H9 (cell line): ENCODE measurements around the gene PCDHA1. TPM values are rescaled to one million over a fixed set of nuclear protein-coding genes. Genes with fewer than 3 reads are reported as not detected.

ENCODE experiments used
- DNase-seq: peaks from one replicate; pipeline ENCODE4 v3.0.0-alpha.2; 2017
- H2AFZ ChIP-seq: one replicate; pipeline ENCODE4 v1.6.1; 2013; ENCODE audit warnings: mild to moderate bottlenecking, low read length, control low read depth, moderate library complexity
- H2AK5ac ChIP-seq: 2 replicates; pipeline ENCODE4 v1.6.1; 2013; ENCODE audit warnings: low read length, control low read depth, mixed read lengths; ENCODE audit not compliant: insufficient read length
- H2BK120ac ChIP-seq: one replicate; pipeline ENCODE4 v1.6.1; 2013; ENCODE audit warnings: low read depth, mild to moderate bottlenecking, low read length, control low read depth, inconsistent platforms; ENCODE audit not compliant: poor library complexity, severe bottlenecking
- H2BK12ac ChIP-seq: 2 replicates; pipeline ENCODE4 v1.6.1; 2013; ENCODE audit warnings: low read length, control low read depth, mixed read lengths, low read depth; ENCODE audit not compliant: insufficient read length
- H2BK15ac ChIP-seq: 2 replicates; pipeline ENCODE4 v1.6.1; 2013; ENCODE audit warnings: low read depth, low read length, control low read depth
- H2BK20ac ChIP-seq: one replicate; pipeline ENCODE4 v1.6.1; 2013; ENCODE audit warnings: low read depth, mild to moderate bottlenecking, low read length, control low read depth, inconsistent platforms; ENCODE audit not compliant: poor library complexity, severe bottlenecking
- H2BK5ac ChIP-seq: 2 replicates; pipeline ENCODE4 v1.6.1; 2013; ENCODE audit warnings: low read length, control low read depth, mixed read lengths; ENCODE audit not compliant: insufficient read length
- H3K14ac ChIP-seq: 2 replicates; pipeline ENCODE4 v1.6.1; 2013; ENCODE audit warnings: low read length, control low read depth; ENCODE audit not compliant: insufficient read depth
- H3K18ac ChIP-seq: 2 replicates; pipeline ENCODE4 v1.6.1; 2013; ENCODE audit warnings: low read depth, mild to moderate bottlenecking, mixed read lengths, low read length, control low read depth; ENCODE audit not compliant: insufficient read length
- H3K23ac ChIP-seq: 2 replicates; pipeline ENCODE4 v1.6.1; 2013; ENCODE audit warnings: low read length, control low read depth, mixed read lengths, low read depth; ENCODE audit not compliant: insufficient read length
- H3K23me2 ChIP-seq: 2 replicates; pipeline ENCODE4 v1.6.1; 2013; ENCODE audit warnings: low read depth, mild to moderate bottlenecking, mixed read lengths, low read length, control low read depth; ENCODE audit not compliant: insufficient read length, poor library complexity, severe bottlenecking
- H3K27ac ChIP-seq: 2 replicates; pipeline ENCODE4 v1.5.1; 2013; ENCODE audit warnings: low read length, control low read depth, mixed read lengths, low read depth; ENCODE audit not compliant: insufficient read length
- H3K27me3 ChIP-seq: 2 replicates; pipeline ENCODE4 v1.6.1; 2013; ENCODE audit warnings: low read length, control low read depth, inconsistent platforms; ENCODE audit not compliant: insufficient read depth
- H3K4ac ChIP-seq: 2 replicates; pipeline ENCODE4 v1.6.1; 2013; ENCODE audit warnings: low read depth, mild to moderate bottlenecking, control low read depth, inconsistent platforms, low read length, moderate library complexity
- H3K4me1 ChIP-seq: 2 replicates; pipeline ENCODE4 v1.6.1; 2013; ENCODE audit warnings: low read length, control low read depth, inconsistent platforms; ENCODE audit not compliant: insufficient read depth
- H3K4me2 ChIP-seq: 2 replicates; pipeline ENCODE4 v1.6.1; 2013; ENCODE audit warnings: low read length, control low read depth, mixed read lengths; ENCODE audit not compliant: insufficient read length, insufficient read depth
- H3K56ac ChIP-seq: 2 replicates; pipeline ENCODE4 v1.6.1; 2013; ENCODE audit warnings: low read depth, mild to moderate bottlenecking, mixed read lengths, low read length, control low read depth; ENCODE audit not compliant: insufficient read length
- H3K79me1 ChIP-seq: 2 replicates; pipeline ENCODE4 v1.6.1; 2013; ENCODE audit warnings: low read depth, mild to moderate bottlenecking, moderate library complexity, low read length, control low read depth, inconsistent platforms; ENCODE audit not compliant: insufficient read depth, poor library complexity, severe bottlenecking
- H3K79me2 ChIP-seq: 2 replicates; pipeline ENCODE4 v1.6.1; 2013; ENCODE audit warnings: low read length, control low read depth, inconsistent platforms; ENCODE audit not compliant: insufficient read depth
- H3K9ac ChIP-seq: 2 replicates; pipeline ENCODE4 v1.6.1; 2013; ENCODE audit warnings: low read length, control low read depth, mixed read lengths; ENCODE audit not compliant: insufficient read length; ENCODE audit errors: extremely low read depth
- H3K9me3 ChIP-seq: one replicate; pipeline ENCODE4 v1.6.1; 2013; ENCODE audit warnings: low read depth, low read length, inconsistent platforms; ENCODE audit not compliant: control insufficient read depth
- H3T11ph ChIP-seq: one replicate; pipeline ENCODE4 v1.6.1; 2013; ENCODE audit warnings: mild to moderate bottlenecking, low read length, control low read depth, inconsistent platforms
- H4K20me1 ChIP-seq: one replicate; pipeline ENCODE4 v1.6.1; 2013; ENCODE audit not compliant: control insufficient read depth, insufficient read length, insufficient read depth
- H4K5ac ChIP-seq: 2 replicates; pipeline ENCODE4 v1.6.1; 2013; ENCODE audit warnings: low read depth, mild to moderate bottlenecking, mixed read lengths, low read length, control low read depth; ENCODE audit not compliant: insufficient read length
- H4K8ac ChIP-seq: replicated peaks from 2 replicates; pipeline ENCODE4 v1.6.1; 2013; ENCODE audit warnings: low read length, control low read depth, mixed read lengths, low read depth; ENCODE audit not compliant: insufficient read length
- H4K91ac ChIP-seq: 2 replicates; pipeline ENCODE4 v1.6.1; 2013; ENCODE audit warnings: low read depth, mild to moderate bottlenecking, moderate library complexity, mixed read lengths, low read length, control low read depth; ENCODE audit not compliant: insufficient read length
- H3K27ac Mint-ChIP-seq, 3 experiments: 2 replicates in 2 of 3; 3 replicates in 1 of 3; pipeline ENCODE4 v1.8.0; 2020 to 2021; ENCODE audit warnings: mixed read lengths in 3 of 3, mild to moderate bottlenecking in 1 of 3, moderate library complexity in 1 of 3
- H3K27me3 Mint-ChIP-seq: 2 replicates; pipeline ENCODE4 v1.8.0; 2021; ENCODE audit warnings: low read depth, mild to moderate bottlenecking, moderate library complexity, mixed read lengths
- H3K36me3 Mint-ChIP-seq, 3 experiments: 2 replicates in 2 of 3; 3 replicates in 1 of 3; pipeline ENCODE4 v1.8.0; 2020 to 2021; ENCODE audit warnings: low read depth in 3 of 3, mixed read lengths in 3 of 3; ENCODE audit not compliant: insufficient read depth in 1 of 3
- H3K4me1 Mint-ChIP-seq, 2 experiments: 2 replicates each; pipeline ENCODE4 v1.8.0; 2020; ENCODE audit warnings: mixed read lengths in 2 of 2
- H3K4me3 Mint-ChIP-seq, 2 experiments: 2 replicates in 1 of 2; 3 replicates in 1 of 2; pipeline ENCODE4 v1.8.0; 2020 to 2021; ENCODE audit warnings: mild to moderate bottlenecking in 2 of 2, mixed read lengths in 2 of 2, moderate library complexity in 1 of 2
- H3K9me3 Mint-ChIP-seq, 2 experiments: 2 replicates in 1 of 2; 3 replicates in 1 of 2; pipeline ENCODE4 v1.8.0; 2020; ENCODE audit warnings: mild to moderate bottlenecking in 2 of 2, mixed read lengths in 2 of 2, moderate library complexity in 1 of 2
- total RNA-seq: library from RNA; stranded (reverse); gene quantifications from 2 replicates; pipeline ENCODE4 v1.2.1, GENCODE V29; 2021
- TF ChIP-seq, protein P1 (sequence below): fragments of 200-600 bp; sonication (generic); conservative IDR thresholded peaks from 3 replicates; pipeline ENCODE4 v1.8.0; 2021; ENCODE audit warnings: antibody characterized with exemption, mild to moderate bottlenecking

The PCDHA1 gene
- total RNA-seq, 1 experiment from 2014 or later: 0.61 TPM

- Mint-ChIP-seq H3K4me1 (peaks cover 4 to 5% of the 10 kb centered on the region in 2 experiments; a peak in 3 of 4 replicates), H3K9me3 (no peaks in the 10 kb centered on the region), H3K4me3 (no peak overlapping the region), H3K27me3 (no peaks in the 10 kb centered on the region), H3K36me3 (no peaks in the 10 kb centered on the region), H3K27ac (no peak overlapping the region)
- no peak overlapping the region for H3K23ac ChIP-seq
- no peak overlapping the region for H4K91ac ChIP-seq
- no peaks in the 10 kb centered on the region for H3K79me1 ChIP-seq
- H3K9ac ChIP-seq: no peak overlapping the region
- H3K14ac ChIP-seq: no peak overlapping the region
- H4K5ac ChIP-seq: no peak overlapping the region
- H3K56ac ChIP-seq: no peak overlapping the region
- H3K27me3 ChIP-seq: no peaks in the 10 kb centered on the region
- DNase-seq: no peak
- H3K27ac ChIP-seq: no peak overlapping the region
- H3K18ac ChIP-seq: no peak overlapping the region
- no peak overlapping the region for H3K4ac ChIP-seq
- H3K23me2 ChIP-seq: no peaks in the 10 kb centered on the region
- H2BK12ac ChIP-seq: no peak overlapping the region
- no peaks in the 10 kb centered on the region for H3K4me1 ChIP-seq
- H2BK15ac ChIP-seq: no peak overlapping the region
- no peak overlapping the region for H3K4me2 ChIP-seq
- H2BK20ac ChIP-seq: no peak overlapping the region
- no peak overlapping the region for H2AFZ ChIP-seq
- H2AK5ac ChIP-seq: no peak overlapping the region
- no peak overlapping the region for H4K8ac ChIP-seq
- no peak overlapping the region for H2BK120ac ChIP-seq
- no peaks in the 10 kb centered on the region for H4K20me1 ChIP-seq
- no peaks in the 10 kb centered on the region for H3K9me3 ChIP-seq
- TF ChIP-seq, protein P1, sequence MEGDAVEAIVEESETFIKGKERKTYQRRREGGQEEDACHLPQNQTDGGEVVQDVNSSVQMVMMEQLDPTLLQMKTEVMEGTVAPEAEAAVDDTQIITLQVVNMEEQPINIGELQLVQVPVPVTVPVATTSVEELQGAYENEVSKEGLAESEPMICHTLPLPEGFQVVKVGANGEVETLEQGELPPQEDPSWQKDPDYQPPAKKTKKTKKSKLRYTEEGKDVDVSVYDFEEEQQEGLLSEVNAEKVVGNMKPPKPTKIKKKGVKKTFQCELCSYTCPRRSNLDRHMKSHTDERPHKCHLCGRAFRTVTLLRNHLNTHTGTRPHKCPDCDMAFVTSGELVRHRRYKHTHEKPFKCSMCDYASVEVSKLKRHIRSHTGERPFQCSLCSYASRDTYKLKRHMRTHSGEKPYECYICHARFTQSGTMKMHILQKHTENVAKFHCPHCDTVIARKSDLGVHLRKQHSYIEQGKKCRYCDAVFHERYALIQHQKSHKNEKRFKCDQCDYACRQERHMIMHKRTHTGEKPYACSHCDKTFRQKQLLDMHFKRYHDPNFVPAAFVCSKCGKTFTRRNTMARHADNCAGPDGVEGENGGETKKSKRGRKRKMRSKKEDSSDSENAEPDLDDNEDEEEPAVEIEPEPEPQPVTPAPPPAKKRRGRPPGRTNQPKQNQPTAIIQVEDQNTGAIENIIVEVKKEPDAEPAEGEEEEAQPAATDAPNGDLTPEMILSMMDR: no peak
- H3T11ph ChIP-seq: no peak overlapping the region
- no peaks in the 10 kb centered on the region for H3K79me2 ChIP-seq
- H2BK5ac ChIP-seq: no peak overlapping the region
Measured at GRCh38 chr5:141017943-141018342, 232.0 kb downstream of the PCDHA1 start.
